Iris pigment epithelial cell (primary cell): ENCODE results near the gene MRPL17.
"Not testable (repeated sequence)": the region's sequence is repeated elsewhere in the genome, so short reads cannot be mapped to it uniquely, and the experiment has no call there.

Source experiments
- DNase-seq: peaks from one replicate; pipeline ENCODE4 v3.0.0-alpha.2; 2011; ENCODE audit warnings: low read depth

Gene MRPL17

DNA sequence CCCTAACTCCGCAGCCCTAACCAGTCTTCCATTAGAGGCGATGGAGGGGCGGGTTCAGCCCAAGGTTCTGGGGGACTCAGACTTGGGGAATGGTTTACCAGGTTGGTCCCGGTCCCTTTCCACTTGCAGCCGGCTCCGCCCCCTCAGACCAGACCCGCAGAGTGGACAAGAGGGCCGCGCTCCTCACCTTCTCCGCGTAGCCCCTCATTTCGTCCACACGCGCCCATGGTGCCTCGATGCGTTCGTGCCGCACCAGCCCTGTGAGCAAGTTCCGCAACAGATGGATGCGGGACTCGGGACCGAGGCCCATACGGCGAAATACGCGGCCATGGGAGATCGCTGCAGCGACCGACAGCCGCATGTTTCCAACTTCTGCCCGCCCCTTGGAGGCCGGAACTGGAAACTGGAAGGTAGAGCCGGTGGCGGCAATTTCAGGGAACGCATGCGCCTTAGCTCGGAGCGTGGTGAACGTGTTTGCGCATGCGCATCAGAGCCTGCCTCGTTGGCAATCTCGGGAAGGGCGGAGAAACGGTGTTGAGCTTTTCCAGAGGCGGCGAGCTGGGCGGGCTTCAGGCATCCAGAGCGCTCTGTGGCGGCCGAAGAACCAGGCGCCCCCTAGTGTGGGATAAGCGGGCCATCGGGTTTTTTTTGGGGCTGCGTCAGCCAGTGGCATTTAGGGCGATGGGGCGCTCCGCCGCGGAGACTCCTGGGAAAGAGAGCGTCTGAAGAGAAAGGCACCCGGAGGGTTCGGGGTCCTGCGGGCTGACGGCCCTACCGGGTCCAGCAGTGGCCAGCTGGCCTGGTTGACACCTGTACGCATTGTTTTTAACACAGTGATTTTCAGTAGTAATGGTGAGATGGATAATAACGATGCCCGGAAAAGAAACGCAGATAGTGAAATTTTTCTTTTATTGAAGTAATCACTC, at the start of gene MRPL17:
Gene MRPL17 (minus strand): TSS at position 405 of the 926 bp plus-strand sequence. CDS start 44 bp downstream, at position 361.
- peak; percentile 98 for DNase-seq

DNA sequence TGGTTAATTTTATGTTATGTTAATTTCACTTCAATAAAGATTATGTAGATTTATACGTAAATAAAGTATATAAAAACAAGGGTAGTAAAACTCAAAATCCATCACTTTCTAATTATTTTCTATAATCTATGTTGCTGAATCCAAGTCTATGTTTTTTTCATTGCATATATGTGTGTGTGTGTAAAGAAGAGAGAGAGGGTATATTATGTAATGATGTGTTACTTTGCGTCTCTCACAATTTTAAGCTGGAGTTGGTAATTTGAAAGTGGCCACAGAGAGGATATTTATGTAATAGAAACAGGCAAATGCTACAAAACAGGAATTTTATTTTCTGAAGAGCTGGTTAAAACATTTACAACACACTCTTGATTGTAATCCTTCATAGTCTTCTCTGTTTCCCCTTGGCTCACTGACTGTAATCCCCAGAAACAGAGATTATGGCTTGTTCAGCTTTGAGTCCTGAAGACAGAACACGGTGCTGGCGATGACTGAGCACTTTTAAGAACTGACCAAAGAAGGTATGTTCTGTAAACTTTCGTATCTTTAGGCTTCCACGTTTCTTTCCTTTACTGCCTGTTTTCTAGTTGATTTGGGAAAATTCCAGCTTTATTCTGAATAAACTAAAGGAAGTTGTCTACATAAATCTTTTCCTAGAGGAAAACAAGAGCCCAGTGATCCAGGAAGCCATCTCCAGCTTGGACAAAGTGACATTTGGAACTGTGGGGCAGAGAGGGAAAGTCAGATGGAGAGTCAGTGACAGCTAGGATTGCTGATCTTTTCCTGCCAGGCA, 45.0 kb upstream of the MRPL17 start:
- no peak for DNase-seq

DNA sequence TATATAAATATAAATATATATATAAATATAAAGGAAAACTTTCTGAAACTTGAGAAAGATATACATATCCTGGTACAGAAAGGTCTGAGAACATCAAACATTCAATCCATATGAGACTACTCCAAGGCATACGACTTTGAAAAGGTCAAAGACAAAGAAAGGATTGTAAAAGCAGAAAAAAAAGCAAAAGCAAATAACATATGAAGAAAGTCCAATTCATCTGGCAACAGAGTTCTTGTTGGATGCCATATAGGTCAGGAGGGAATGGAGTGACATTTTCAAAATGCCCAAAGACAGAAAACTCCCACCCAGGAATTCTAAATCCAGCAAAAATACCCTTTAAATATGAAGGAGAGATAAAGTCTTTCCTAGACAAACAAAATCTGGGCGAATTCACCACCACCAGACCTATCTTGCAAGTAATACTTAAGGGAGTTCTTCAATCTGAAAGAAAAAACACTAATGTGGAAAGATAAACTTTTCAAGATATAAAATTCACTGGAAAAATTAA, 42.3 kb upstream of the MRPL17 start:
- no peak for DNase-seq

DNA sequence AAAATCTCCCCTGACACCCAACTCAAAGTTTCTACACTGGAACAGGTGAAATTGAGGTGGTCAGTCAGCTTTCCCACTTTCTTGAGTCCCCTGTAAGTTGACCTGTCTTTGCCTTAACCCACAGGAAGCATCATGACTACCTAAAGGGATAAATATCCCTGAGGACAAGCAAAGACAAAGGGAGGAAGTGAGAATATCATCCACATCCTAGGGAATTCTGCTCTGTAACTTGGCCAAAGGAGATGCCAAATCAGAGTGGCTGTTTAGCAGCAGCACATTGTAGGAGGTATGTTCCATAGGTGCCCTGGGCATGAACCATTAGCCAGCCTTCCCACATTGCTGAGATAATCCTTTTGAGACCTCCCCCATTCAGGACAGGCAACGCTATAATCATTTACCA, 40.9 kb upstream of the MRPL17 start:
- DNase-seq, result no peak

DNA sequence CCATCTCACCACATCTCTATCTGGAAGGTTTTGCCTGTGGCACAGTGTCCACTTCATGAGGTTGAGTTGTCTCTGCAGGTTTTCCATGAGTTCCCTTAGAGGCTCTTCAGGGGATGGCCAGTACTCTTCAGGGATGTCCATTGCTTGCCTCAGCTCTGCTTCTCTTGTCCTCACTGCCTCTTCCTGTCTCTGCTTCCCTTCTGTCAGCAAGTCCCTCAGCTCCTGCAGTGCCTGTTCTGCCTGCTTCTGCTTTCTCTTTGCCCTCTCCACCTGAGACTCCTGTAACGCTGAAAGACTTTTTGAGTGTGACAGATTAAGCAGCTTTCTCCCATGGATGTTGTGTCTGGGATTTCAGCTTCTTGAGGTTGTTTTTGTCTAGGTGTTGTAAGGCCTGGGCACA, 38.2 kb upstream of the MRPL17 start:
- no peak for DNase-seq

DNA sequence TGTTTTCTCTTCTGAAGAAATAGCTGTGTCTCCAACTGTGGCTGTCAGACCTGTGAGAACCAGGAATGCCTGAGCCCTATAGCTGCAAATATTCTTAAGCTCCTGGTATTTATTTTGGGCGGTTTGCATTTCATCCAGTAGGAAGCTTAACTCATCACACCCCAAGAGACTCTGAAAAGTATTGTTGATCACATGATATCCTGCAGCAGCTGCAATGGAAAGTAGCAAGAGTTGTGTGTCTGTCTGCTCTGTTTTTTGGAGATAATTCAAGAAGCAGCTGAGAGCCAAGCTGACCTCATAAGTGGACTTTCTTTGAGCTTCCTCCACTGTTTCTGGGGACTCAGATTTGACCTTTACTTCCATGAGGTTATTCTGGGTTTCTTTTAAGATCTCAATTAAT, 36.4 kb upstream of the MRPL17 start:
- peak; percentile 3 for DNase-seq

DNA sequence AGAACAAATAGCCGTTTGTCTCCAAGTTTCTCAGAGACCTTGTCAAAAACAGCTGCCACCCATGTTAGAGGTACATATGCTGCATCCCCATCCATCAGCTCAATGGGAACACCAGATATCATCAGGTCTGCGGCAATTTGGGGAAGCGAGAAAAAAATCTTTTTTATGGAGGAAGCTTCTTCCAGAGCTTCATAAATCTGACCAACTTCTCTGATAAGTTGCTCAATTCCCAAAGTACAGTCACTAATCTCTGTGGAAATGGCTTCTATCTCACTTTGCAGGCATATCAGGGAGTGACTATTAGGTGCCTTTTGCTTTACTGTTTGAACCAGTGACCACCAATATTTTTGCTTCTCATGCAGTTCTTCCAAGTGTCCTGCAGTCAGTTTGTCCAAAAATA, 34.3 kb upstream of the MRPL17 start:
- no peak for DNase-seq

DNA sequence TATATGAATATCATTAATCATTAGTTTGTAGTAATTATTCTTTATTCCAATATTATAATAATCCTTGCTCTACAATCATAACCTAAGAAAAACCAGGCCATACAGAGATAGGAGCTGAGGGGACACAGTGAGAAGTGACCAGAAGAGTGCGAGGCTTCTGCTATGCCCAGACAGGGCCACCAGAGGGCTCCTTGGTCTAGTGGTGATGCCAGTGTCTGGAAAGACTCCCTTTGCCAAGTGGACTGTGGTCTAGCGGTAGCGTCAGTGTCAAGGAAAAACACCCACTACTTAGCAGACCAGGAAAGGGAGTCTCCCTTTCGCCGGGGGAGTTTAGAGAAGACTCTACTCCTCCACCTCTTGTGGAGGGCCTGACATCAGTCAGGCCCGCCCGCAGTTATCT, 28.4 kb upstream of the MRPL17 start:
- not testable (repeated sequence) for DNase-seq

DNA sequence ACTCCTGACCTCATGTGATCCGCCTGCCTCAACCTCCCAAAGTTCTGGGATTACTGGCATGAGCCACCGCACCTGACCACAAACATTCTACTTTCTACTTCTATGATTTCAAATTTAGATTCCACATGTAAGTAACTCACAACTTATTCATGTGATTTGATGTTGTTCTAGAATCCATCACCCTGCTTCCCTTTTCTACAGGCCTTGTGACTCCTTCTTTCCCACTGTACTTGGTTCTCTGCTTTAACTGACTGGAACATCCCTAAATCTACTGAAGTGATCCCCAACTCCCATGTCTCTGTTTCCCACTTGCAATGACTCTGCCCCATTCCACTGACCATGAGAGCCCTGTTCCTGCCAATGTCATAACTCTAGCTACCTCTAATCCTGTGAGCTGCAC, 25.7 kb upstream of the MRPL17 start:
- DNase-seq, result no peak

DNA sequence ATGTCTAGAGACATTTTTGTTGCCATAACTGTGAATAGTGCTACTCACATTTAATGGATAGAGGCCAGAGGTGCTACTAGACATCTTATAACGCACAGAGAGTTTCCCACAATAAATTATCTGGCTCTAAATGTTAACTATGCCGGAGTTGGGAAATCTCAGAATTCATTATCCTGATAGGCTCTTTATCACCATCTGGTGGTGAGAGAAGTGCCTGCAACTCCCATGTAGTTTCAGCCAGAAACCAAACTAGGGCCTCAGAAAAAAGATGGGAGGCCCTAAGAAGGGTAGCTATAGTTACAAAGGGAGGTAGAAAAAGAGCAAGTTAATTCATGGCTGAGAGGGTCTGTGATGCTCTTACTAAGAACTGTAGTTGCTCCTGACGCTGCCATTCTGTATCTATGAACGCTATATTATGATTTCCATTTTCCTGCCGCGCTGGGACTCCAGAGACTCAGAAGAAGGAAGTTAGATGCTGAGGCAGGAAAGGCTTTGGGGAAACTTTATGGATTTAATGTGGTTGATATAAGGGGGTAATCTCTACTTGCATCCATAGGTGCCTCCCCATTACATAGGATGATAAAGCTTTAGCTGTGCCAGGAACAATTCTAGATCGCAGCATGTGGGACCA, 22.9 kb upstream of the MRPL17 start:
- peak; percentile 52 for DNase-seq

DNA sequence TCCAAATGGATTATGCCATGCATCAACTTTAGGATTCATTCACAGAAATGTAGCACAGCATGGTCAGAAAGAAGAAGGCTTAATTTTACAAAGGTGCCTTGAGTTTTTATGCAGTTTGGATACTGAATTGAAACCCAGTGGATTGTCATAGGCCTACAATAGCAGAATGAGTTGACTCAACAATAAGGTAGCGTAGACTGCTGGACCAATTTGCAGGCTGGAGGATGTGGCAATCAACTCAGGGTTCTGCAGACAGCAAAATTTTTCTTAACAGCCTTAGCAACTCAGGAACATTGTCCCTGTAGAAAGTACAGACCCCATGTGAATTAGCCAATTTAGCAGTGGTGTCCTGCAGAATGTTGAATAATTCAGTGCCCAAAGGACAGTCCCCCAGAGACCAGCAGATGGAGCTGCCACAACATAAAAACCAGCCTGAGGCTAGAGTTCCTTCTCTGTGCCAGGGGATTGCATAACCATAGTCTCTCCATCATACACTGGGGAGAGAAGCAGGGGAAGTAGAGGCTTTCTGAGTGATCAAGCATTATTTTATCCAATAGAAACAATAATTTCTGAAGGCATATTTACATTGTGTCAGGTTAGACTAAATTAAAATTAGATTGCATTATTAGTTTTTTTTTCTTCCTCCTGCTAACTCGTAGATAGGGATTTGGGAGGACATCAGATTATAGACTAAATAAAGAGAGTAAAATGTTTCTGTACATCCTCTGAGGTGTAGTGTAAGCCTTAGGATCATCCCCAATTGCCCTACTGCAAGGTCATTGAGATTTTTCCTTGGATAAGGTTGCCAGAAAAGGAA, 20.3 kb upstream of the MRPL17 start:
- peak; percentile 82 for DNase-seq

DNA sequence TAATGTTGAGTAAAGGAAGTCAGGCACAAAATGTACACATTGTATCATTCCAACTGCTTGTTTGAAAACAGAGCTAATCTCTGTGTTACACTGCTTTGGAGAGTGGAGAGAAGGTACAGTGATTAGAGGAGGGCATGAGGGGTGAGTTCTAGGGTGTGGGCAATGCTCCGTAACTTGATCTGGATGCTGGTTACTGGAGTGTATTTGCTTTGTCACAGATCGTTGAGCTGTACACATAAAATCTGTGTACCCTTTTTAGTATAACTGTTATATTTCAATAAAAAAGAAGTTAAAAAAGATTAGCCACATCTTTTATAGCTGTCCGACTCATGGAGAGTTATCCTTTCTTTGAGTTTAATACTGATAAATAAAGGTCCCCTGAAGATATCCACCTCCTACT, 18.8 kb upstream of the MRPL17 start:
- DNase-seq, result not testable (repeated sequence)

DNA sequence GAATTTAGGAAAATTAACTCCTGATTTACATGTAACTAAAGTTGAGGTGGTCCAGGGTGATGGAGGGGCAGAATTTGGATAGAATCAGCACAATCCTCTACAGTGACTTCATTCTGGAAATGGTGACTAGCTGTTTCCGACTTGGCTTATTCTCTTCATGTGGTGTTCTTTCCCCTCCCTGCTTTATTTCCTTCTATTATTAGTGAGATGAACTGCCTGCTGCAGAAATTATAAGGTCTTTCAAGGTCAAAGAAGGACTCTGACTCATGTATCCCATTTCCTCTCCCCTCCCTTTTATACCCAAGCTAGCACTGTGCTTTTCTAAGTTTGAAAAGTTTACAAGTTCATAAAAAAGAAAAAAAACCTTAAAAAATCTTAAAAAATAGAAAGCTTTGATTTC, 12.2 kb upstream of the MRPL17 start:
- DNase-seq, result peak; percentile 81

DNA sequence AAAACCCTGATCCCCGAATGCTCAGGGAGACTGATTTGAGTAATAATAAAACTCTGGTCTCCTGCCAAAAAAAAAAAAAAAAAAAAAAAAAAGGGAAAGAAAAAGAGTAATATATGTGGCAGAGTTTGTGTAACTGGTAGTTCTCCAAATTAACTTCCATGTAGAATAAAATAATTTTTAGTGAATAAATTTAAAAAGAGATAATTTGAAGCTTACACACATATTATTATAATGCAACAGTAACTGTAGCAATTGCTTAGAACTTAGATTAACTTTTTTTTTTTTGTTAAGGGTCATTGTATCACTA, 11.0 kb upstream of the MRPL17 start:
- DNase-seq, result no peak

DNA sequence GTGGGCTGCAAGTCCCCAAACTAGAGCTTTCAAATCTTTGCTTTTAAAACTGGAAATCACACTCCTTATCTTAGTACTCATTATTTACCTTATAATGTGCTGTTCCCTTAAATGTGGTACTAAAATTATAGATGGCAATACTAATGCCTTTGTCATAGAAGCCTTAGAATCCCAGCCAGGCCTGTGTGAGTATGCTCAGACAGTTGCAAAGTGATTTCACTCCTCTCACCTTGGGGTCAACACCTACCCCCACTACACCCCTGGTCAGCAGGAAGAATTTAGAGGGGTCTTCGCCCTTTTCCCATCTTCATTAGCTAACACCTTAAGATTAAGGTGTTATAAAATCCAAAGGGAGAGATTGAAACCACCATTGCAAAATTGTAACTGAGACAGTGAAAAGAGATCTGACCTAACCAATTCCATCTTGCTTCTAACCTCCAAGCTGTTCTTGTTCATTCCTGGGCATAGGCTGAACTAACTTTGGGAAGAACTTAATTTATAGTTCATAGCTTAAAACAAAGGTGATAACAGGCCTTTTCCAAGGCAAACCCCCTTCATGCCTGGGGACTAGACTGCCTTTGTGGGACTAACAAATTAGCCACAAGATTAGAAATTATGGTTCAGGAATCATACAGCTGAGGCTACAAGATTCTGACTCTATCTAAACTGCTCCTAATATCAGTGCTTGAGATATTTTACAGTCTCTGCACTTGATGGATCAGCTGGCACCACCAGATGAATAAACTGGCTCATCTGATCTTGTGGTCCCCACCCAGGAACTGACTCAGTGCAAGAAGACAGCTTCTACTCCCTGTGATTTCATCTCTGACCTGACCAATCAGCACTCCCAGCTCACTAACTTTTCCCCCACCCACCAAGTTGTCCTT, 10.4 kb upstream of the MRPL17 start:
- DNase-seq, result peak; percentile 97

DNA sequence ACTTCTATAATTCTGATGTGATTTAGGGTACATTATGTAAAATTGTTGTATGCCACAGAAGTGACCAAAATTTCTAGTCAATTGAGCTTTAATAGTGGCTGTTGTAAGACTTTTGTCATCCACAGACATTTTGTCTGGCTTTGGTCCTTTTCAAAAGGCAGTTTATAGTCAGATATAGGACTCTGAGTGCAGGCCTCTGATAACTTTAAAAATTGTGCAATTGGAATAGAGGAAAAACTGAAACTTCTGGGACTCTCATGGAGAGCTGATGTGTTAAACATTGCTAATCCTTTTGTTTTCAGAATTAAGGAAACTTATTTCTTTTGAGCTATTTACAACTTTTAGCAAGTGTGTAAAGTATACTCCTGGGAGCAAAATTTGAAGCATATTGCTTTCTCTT, 9.0 kb upstream of the MRPL17 start:
- no peak for DNase-seq

DNA sequence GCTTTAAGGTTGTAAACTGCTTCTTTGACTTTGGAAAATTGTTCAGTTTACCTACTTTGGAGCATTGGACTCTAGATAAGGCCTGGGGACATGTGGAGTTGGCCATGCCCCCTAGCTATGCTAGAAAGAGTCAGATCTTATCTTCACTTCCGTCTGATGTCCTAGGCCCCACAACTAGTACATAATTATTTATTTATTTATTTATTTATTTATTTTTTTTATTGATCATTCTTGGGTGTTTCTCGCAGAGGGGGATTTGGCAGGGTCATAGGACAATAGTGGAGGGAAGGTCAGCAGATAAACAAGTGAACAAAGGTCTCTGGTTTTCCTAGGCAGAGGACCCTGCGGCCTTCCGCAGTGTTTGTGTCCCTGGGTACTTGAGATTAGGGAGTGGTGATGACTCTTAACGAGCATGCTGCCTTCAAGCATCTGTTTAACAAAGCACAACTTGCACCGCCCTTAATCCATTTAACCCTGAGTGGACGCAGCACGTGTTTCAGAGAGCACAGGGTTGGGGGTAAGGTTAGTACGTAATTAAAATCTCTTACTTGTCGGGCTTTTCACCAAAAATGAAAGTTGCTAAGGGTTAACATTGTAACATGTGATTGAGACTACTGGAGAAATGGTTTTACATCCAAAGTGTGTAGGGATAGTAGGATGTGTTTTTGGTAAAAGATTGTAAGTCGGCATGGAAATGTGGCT, 7.4 kb upstream of the MRPL17 start:
- not testable (repeated sequence) for DNase-seq

DNA sequence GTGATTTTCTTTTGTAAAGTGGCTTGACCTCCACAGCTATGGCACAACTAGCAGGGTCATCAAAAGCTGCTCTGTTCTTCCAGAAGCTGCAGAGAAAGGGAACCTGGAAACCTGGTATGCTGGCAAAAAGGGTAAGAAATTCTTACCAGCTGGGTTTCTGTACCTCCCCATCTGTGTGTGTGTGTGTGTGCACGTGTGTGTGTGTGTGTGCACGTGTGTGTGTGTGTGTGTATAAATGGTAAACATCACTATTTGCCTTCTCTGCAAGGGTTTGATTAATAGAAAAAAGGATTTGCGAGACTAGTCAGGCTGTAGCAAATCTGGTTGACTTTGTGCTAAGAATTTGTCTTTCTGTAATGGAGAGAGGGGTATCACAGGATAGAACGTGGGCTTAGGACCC, 4.7 kb upstream of the MRPL17 start:
- DNase-seq, result no peak

DNA sequence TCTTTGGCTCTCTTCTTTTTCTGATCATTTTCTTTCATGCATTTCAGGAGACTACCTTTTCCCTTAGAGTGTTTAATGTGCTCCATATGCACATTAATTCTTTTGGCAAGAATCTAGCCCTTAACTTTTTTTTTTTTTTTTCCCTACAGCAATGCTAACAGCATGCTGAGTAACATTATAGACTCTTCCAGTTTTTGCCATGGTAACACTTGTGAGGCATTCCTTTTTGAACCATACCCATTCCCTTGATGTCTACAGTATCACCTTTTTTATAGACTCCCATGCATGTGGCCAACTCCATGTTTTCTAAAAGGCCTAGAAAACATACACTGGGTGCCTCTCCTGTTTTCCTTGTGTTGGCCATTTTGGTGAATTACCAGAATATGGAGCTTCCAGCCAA, 2.9 kb upstream of the MRPL17 start:
- DNase-seq, result no peak

DNA sequence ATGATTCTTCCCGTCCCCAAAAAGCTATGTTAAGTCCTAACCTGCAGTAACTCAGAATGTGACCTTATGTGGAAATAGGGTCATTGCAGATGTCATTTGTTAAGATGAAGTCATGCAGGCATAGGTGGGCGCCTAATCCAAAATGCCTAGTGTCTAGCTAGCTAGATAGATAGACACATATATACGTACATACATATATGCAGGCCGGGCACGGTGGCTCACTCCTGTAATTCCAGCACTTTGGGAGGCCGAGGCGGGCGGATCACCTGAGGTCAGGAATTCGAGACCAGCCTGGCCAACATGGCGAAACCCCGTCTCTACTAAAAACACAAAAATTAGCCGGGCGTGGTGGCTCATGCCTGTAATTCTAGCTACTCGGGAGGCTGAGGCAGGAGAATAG, 928 bp upstream of the MRPL17 start:
- DNase-seq, result not testable (repeated sequence)
